ENCODE measurements around the gene ETV6. TPM values are rescaled to one million over a fixed set of nuclear protein-coding genes. Genes with fewer than 3 reads are reported as not detected.
A peak's percentile ranks its signal among the peaks of the same experiment; 100 is the strongest.

ETV6 gene
- polyA plus RNA-seq, 3 donors, result 6.8 to 45.1 (median 11.7) TPM

GRCh38 chr12:11880381-11880780, 230.9 kb downstream of the ETV6 start:
- Mint-ChIP-seq H3K27me3 (ENCODE audit: low read depth in 3 of 3) (no peaks in the 10 kb centered on the region), H3K9me3 (no peaks in the 10 kb centered on the region), H3K4me3 (peak overlapping the region in 1 of 2 donors; percentile 39), H3K4me1 (peaks cover 81% of the 10 kb centered on the region), H3K36me3 (peaks cover 56 to 66% of the 10 kb centered on the region in 2 donors), H3K27ac (peak overlapping the region; percentile 36 to 90 (median 78))
- TF ChIP-seq CTCF (IDR thresholded peaks at IDR 0.05), result no peak
- peaks cover 61 to 76% of the 10 kb centered on the region in 2 donors for H3K4me1 ChIP-seq (ENCODE audit: control insufficient read depth in 1 of 2, insufficient read depth in 2 of 2, low read length in 2 of 2)
- H3K27me3 ChIP-seq (ENCODE audit: control insufficient read depth in 2 of 2, insufficient read depth in 2 of 2, low read length in 2 of 2), result no peaks in the 10 kb centered on the region
- H3K79me2 ChIP-seq (ENCODE audit: insufficient read depth, low read length), result peaks cover 73% of the 10 kb centered on the region
- H3K4me3 ChIP-seq (replicated peaks in 1 of 3; ENCODE audit: low read depth in 2 of 3, low read length in 3 of 3), result no peak overlapping the region
- peaks cover 0 to 43% of the 10 kb centered on the region in 2 donors for H3K36me3 ChIP-seq (replicated peaks in 1 of 2; ENCODE audit: control insufficient read depth in 1 of 2, insufficient read depth in 2 of 2, low read length in 2 of 2)
- peak overlapping the region in 1 of 2 donors; percentile 52 for H3K27ac ChIP-seq (ENCODE audit: low read depth in 1 of 2, low read length in 2 of 2)
- peak; percentile 28 to 52 (median 36) for DNase-seq
- WGBS (ENCODE audit: insufficient coverage), result 0% methylated on average over 1 of the region's 7 CpGs
- H3K4me2 ChIP-seq (replicated peaks; ENCODE audit: extremely low read depth, low read length, poor library complexity, severe bottlenecking), result peak overlapping the region; percentile 24
- H4K20me1 ChIP-seq (ENCODE audit: insufficient read depth, low read length), result peaks cover 75% of the 10 kb centered on the region
- H3K9ac ChIP-seq (ENCODE audit: insufficient read depth, low read length, poor library complexity, severe bottlenecking), result no peak overlapping the region
- H2AFZ ChIP-seq (ENCODE audit: insufficient read depth, low read depth, low read length, poor library complexity, severe bottlenecking), result no peak overlapping the region
- intact Hi-C loops (cut with micrococcal nuclease), result loop anchor here in 1 of 2 donors (5.0 to 10.0 kb wide), 3 partner anchors 38 to 296 kb away; no protein-coding TSS in a partner anchor
- H3K9me3 ChIP-seq (replicated peaks in 1 of 2; ENCODE audit: control insufficient read depth in 1 of 2, insufficient read depth in 1 of 2, low read length in 2 of 2), result no peaks in the 10 kb centered on the region

- no peak overlapping the region for H2AFZ ChIP-seq (ENCODE audit: insufficient read depth, low read depth, low read length, poor library complexity, severe bottlenecking)
- H3K4me3 Mint-ChIP-seq, result no peak overlapping the region
- H3K9me3 ChIP-seq (replicated peaks in 1 of 2; ENCODE audit: control insufficient read depth in 1 of 2, insufficient read depth in 1 of 2, low read length in 2 of 2), result no peaks in the 10 kb centered on the region
- no peak for TF ChIP-seq CTCF (IDR thresholded peaks at IDR 0.05)
- H4K20me1 ChIP-seq (ENCODE audit: insufficient read depth, low read length), result peaks cover 63% of the 10 kb centered on the region
- H3K4me1 ChIP-seq (ENCODE audit: control insufficient read depth in 1 of 2, insufficient read depth in 2 of 2, low read length in 2 of 2), result peaks cover 52 to 68% of the 10 kb centered on the region in 2 donors
- H3K4me3 ChIP-seq (replicated peaks in 1 of 3; ENCODE audit: low read depth in 2 of 3, low read length in 3 of 3), result no peak overlapping the region
- no CpG with 5 or more reads among the region's 2 CpGs for WGBS (ENCODE audit: insufficient coverage)
- peak overlapping the region in 1 of 2 donors; percentile 52 for H3K27ac ChIP-seq (ENCODE audit: low read depth in 1 of 2, low read length in 2 of 2)
- no peak for DNase-seq
- H3K36me3 Mint-ChIP-seq, result peaks cover 66 to 77% of the 10 kb centered on the region in 2 donors
- H3K9ac ChIP-seq (ENCODE audit: insufficient read depth, low read length, poor library complexity, severe bottlenecking), result no peak overlapping the region
- peak overlapping the region in 1 of 7 donors; percentile 77 for H3K27ac Mint-ChIP-seq
- H3K27me3 Mint-ChIP-seq (ENCODE audit: low read depth in 3 of 3), result no peaks in the 10 kb centered on the region
- H3K36me3 ChIP-seq (replicated peaks in 1 of 2; ENCODE audit: control insufficient read depth in 1 of 2, insufficient read depth in 2 of 2, low read length in 2 of 2), result peaks cover 11 to 54% of the 10 kb centered on the region in 2 donors
- H3K27me3 ChIP-seq (ENCODE audit: control insufficient read depth in 2 of 2, insufficient read depth in 2 of 2, low read length in 2 of 2), result no peaks in the 10 kb centered on the region
- H3K4me2 ChIP-seq (replicated peaks; ENCODE audit: extremely low read depth, low read length, poor library complexity, severe bottlenecking), result no peak overlapping the region
- intact Hi-C loops (cut with micrococcal nuclease), result loop anchor here in 1 of 2 donors (5.0 to 10.0 kb wide), 3 partner anchors 40 to 297 kb away; no protein-coding TSS in a partner anchor
- no peaks in the 10 kb centered on the region for H3K9me3 Mint-ChIP-seq
- H3K4me1 Mint-ChIP-seq, result peaks cover 71% of the 10 kb centered on the region
- H3K79me2 ChIP-seq (ENCODE audit: insufficient read depth, low read length), result peaks cover 66% of the 10 kb centered on the region
Observed at GRCh38 chr12:11881835-11882234, 232.4 kb downstream of the ETV6 start.

Data from CD14-positive monocyte (primary cell).